Measurements from ENCODE around the gene FZD10.

- TF ChIP-seq CTCF (IDR thresholded peaks at IDR 0.05) (no peak), POLR2AphosphoS5 (IDR thresholded peaks at IDR 0.05) (no peak)
Measured at GRCh38 chr12:130184404-130185090, 22.3 kb downstream of the FZD10 start.
